Thyroid gland (tissue), 4 donors: Measurements from ENCODE around the gene CEP170B.

Experiments
- POLR2A ChIP-seq, 2 donors: fragments of 450-650 bp; IDR thresholded peaks; one replicate each; pipeline ENCODE4 v1.6.1; 2017; ENCODE audit warnings: antibody characterized with exemption in 2 of 2, mild to moderate bottlenecking in 2 of 2, moderate library complexity in 1 of 2
- TF ChIP-seq, protein P1 (sequence below), 6 experiments: fragments of 200-600 bp in 3 of 6; fragments of 450-650 bp in 3 of 6; sonication (generic) in 3 of 6; IDR thresholded peaks; one replicate each; pipeline ENCODE4 v1.5.1; 2016 to 2019; ENCODE audit warnings: antibody characterized with exemption in 6 of 6, mild to moderate bottlenecking in 2 of 6, inconsistent platforms in 1 of 6, moderate library complexity in 1 of 6

DNA sequence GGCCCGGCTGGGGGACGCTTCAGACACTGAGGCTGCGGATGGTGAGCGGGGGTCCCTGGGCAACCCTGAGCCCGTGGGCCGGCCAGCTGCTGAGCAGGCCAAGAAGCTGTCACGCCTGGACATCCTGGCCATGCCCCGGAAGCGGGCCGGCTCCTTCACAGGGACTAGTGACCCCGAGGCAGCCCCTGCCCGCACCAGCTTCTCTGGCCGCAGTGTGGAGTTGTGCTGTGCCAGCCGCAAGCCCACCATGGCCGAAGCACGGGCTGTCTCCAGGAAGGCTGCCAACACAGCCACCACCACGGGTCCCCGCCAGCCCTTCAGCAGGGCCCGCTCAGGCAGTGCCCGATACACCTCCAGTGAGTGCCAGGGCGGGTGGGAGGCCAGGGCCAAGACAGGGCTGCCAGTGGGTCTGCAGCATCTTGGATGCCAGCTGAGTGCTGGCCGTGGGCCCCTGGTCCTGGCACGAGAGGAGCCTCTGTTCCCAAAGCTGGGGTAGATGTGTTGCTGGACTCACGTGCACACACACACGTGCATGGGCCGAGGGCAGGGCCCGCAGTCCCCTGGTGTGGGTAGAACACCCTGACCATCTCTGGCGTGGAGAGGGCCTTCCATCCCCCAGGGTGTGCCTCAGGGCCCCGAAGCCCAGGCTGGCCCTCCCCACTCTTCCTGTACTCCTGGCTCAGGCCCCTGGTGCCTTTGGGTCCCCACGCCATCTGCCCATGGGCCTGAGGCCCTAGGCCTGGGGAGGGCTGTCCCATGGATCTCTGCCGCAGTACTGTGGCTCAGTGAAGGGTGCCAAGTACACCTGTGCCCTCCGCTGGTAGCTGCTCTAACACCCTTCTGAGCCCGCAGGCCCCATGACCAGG is 22.8 kb downstream of the CEP170B start:
- no peak for TF ChIP-seq POLR2A (IDR thresholded peaks at IDR 0.05)
- TF ChIP-seq, protein P1, sequence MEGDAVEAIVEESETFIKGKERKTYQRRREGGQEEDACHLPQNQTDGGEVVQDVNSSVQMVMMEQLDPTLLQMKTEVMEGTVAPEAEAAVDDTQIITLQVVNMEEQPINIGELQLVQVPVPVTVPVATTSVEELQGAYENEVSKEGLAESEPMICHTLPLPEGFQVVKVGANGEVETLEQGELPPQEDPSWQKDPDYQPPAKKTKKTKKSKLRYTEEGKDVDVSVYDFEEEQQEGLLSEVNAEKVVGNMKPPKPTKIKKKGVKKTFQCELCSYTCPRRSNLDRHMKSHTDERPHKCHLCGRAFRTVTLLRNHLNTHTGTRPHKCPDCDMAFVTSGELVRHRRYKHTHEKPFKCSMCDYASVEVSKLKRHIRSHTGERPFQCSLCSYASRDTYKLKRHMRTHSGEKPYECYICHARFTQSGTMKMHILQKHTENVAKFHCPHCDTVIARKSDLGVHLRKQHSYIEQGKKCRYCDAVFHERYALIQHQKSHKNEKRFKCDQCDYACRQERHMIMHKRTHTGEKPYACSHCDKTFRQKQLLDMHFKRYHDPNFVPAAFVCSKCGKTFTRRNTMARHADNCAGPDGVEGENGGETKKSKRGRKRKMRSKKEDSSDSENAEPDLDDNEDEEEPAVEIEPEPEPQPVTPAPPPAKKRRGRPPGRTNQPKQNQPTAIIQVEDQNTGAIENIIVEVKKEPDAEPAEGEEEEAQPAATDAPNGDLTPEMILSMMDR (IDR thresholded peaks at IDR 0.05) = no peak
